GM18861 (cell line): ENCODE data around the gene SERTAD4.

Experiments used
- ATAC-seq: cut with Tn5 transposase; IDR thresholded peaks from one replicate; pipeline ENCODE4 v1.9.1; 2021; ENCODE audit not compliant: unreplicated experiment

The SERTAD4 gene

DNA sequence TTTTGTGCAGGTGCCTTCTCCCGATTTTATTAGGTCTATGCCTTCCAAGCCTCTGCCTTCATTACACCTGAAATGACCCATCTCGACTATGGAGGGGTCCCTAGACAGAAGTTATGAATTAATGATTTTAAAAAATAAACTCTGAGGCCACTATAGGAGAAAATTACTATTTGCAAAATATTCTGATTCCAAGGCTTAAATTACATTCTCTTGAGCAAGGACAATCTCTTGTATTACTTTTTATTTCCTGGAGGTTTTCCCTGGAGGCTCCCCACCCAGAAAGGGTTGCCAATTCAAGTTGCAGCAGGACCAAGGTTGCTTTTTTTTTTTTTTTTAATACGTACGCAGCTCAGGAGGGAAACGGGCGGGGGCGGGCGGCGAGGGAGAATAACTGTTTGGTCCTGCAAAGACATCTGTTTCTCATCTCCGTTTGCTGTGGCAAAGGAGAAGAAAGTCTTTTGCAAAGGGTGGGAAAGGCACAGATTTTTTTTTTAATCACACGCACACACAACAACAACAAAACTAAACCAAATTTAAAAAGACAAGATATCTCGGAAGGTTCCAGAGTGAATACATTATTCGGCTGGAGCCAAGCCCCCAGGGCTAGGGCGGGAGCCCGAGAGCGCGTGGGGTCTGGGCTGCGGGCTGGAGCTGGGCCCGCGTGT lies 618 bp upstream of the SERTAD4 start:
- no peak for ATAC-seq

DNA sequence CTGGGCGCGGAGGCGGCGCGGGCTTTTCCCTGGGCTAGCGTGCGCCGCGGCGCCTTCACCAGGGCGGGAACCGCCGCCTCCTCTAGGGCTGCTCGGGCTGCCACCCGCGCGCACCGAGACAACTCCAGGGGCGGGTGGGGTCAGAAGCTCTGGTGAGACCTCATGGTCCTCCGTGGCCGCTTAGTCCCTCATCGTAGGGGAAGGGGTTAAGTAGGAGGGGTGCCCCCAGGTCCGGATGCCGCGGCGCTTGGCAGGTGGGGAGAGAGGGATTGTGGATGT lies 559 bp downstream of the SERTAD4 start:
- no peak for ATAC-seq

- ATAC-seq = no peak
These were observed 1.1 kb downstream of the SERTAD4 start for GRCh38 chr1:210233495-210234328.

DNA sequence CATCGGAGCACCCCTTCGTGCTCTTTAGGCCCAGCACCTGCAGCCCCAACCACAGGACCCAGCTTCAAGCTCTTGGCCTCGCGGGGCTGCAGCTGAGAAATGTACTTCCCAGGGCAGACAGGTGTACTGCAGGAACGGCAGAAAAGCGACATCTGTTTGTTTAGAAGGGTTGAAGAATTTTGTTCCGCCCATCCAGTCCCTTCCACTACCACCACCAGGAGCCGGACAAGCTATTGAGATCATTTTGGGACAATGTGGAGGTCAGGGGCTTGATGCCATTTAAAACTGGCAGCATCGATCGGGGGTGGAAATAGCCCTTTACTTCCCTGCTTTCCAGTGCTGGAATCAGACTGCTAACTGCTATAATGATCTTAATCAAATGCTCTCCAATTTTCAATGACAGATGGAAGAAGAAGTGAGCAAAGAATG lies 1.7 kb downstream of the SERTAD4 start:
- ATAC-seq = no peak

DNA sequence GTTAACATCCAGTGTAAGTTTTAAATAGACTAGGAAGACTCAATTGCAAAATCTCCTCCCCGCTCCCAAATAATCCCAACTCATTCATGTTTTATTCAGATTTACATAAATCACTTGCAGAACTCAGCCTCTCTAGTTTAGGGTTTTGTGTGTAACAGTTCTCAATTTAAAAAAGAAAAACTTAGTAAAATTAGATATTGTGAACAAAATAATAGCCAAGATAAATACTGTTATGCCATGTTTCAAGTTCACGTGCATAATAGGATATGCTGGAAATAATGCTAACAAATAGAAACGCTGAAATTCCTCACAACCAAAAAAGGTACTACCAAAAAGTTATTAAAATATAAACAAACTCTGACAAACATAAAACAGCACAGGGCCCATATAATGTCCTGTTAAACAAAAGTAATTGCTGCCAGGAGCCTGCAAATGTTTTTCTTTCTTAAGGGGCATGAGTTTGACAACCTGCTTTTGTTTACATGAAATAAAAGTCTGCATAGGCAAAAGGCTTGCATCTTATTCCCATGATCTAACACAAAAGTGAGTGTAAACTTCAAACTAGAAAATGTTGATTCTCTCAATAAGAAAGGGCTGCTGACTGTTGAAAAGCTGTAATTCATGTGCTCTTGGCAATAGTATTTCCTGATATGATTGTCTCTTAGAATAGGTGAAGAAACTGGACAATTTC lies 2.9 kb downstream of the SERTAD4 start:
- no peak for ATAC-seq

GRCh38 chr1:210236386-210236839 lies 3.8 kb downstream of the SERTAD4 start:
- no peak for ATAC-seq

DNA sequence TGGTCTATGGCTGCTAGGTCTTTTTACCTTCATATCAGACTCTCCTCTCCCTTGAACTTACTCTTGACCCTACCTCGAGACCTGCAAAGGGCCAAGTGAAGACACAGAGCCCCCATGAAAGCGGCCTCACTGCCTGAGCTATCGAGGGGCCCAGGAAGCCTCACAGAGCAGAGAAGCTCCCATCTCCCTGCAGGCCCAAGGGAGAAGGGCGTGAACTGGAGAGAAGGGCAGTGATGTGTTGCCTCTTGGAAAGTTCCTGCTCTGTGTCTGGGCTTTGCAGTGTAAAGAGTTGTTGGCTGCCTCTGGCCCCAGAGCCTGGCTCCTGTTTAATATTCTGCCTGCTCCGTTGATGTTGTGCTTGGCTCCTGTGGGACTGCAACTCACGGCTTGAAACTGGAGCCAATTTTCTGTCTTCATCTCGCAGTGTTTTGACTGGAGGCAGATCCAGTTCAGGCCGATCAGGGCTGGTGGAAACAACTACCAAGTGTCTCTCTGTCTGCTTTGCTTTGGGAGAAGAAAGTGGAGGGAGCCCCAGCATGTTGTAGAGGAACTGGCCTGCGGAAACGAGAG lies 4.3 kb downstream of the SERTAD4 start:
- ATAC-seq = no peak

DNA sequence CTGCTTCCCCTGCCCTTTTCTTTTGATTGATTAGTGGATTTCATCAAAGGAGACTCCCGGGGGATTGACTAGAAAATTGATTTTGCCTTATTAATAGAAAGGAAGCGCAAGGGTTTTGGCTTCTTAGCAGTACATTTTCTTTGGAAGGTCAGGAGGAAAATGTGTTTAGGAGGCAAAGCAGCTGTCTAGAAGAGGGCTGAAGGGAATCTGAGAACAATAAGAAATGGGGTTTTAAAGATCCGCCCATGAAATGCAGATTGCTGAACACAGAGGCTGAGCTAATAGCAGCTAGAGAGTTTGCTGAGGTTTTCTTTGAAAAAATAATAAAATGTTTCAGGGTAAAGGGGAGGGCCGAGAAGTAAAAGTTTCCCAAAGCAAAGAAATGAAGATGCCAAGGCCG lies 4.9 kb downstream of the SERTAD4 start:
- no peak for ATAC-seq

GRCh38 chr1:210237981-210238380 lies 5.4 kb downstream of the SERTAD4 start:
- ATAC-seq = no peak

DNA sequence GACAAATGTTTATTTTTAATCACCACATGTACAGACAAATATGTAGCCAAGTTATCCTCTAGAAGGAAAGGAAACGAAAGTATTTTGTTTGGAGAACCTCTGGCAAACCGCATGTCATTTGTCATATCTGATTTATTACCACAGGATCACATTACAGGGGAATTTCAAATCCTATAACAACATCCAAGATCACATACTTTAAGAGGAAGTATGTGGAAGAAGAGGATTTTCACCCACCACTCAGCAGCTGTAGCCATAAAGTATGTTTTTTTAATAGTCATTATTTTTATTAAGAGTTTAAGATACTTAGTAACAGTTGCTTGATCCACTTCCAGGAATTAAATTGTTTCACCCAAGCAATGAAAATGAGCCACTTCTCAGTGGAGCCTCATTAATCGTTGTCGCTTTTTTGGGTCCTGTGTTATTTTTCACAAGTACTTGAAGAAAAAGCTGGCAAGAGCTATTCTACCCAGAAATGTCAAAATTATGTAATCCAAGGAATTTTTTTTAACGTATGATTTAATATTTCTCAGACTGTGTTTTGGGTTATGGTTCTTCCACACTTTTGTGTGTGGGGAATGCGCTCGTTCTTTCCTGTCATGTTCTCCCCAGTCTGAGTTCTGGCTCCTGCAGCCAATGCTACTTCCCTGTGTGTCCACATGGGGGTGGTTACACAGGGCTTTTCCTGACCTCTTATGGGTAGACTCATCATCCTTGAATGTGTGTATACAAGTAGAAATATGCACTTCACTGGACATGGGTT lies 6.9 kb downstream of the SERTAD4 start:
- no peak for ATAC-seq

GRCh38 chr1:210241121-210241520 lies 8.5 kb downstream of the SERTAD4 start:
- ATAC-seq = no peak

DNA sequence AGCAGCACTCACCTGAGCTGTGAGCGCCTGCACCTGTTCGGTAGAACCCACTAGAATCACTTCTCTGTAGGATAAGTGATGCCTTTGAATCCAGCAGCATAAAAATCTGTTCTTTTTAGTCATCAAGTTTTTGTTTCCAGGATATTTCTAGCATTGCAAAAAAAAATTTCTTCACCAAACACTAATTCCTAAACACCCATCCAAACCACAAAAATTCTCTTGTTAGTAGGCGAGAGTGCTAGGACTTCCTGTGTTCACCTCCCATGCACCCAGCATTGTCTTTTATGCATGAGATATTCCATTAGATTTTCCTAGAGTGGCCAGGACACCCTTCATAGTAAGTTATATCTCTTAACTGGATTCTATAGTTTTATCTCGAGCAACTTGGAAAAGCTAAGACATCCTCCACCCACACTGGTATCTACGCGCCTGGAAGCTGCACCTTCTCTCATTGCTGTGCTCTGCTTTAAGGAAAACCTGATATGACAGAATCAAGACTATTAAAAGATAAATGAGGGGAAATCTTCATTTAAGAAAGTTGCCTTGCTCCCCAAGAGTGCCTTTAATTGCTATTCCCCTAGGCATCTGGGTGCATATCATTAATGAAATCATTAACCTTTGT lies 12.3 kb downstream of the SERTAD4 start:
- no peak for ATAC-seq

GRCh38 chr1:210246447-210246846 lies 13.9 kb downstream of the SERTAD4 start:
- ATAC-seq = no peak

- ATAC-seq = no peak
These were observed 15.7 kb downstream of the SERTAD4 start for GRCh38 chr1:210248341-210248740.

DNA sequence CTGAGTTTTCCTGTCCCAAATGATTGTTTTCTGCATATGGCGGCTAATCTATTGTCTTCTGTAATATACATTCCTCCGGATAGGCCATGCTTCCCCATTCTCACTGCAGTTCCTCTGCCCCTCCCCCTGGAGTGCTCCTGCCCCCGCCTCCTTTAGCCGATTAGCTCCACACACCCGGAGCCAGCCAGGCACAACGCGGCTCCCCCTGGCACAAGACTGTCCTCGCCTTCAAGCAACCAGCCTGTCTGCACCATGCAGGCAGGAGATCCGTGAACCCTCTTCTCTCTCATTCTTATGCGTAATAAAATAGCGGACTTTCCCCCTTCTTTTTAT lies 18.0 kb downstream of the SERTAD4 start:
- ATAC-seq = no peak

- ATAC-seq = no peak
These were observed 18.5 kb downstream of the SERTAD4 start for GRCh38 chr1:210250998-210251679.

GRCh38 chr1:210251680-210252490 lies 19.3 kb downstream of the SERTAD4 start:
- no peak for ATAC-seq

GRCh38 chr1:210252621-210253051 lies 20.0 kb downstream of the SERTAD4 start:
- ATAC-seq = no peak

- ATAC-seq = no peak
These were observed 21.7 kb downstream of the SERTAD4 start for GRCh38 chr1:210254298-210254697.
